Measurements from ENCODE around the gene ST7.

ST7 gene

GRCh38 chr7:116988363-116988989 is 35.2 kb downstream of the ST7 start:
- ATAC-seq (replicated peaks; ENCODE audit: extremely low read depth, poor library complexity, severe bottlenecking), result no peak

GRCh38 chr7:116990056-116990455 is 36.8 kb downstream of the ST7 start:
- H3K4me1 Mint-ChIP-seq, result peaks cover 6% of the 10 kb centered on the region
- H3K27ac Mint-ChIP-seq (ENCODE audit: low read depth), result no peak overlapping the region
- no peak overlapping the region for H3K4me3 Mint-ChIP-seq
- ATAC-seq (replicated peaks; ENCODE audit: extremely low read depth, poor library complexity, severe bottlenecking) (no peak), DNase-seq (ENCODE audit: low spot score in 2 of 2) (no peak)
- H3K27me3 Mint-ChIP-seq, result no peaks in the 10 kb centered on the region
- H3K36me3 Mint-ChIP-seq (ENCODE audit: insufficient read depth), result peaks cover 2% of the 10 kb centered on the region
- H3K9me3 Mint-ChIP-seq, result no peaks in the 10 kb centered on the region

More at GRCh38 chr7:116988363-116988989, 35.2 kb downstream of the ST7 start:
- Mint-ChIP-seq H3K36me3 (ENCODE audit: insufficient read depth) (peaks cover 2% of the 10 kb centered on the region), H3K4me3 (no peak overlapping the region), H3K27me3 (no peaks in the 10 kb centered on the region), H3K4me1 (peaks cover 6% of the 10 kb centered on the region), H3K27ac (ENCODE audit: low read depth) (no peak overlapping the region), H3K9me3 (no peaks in the 10 kb centered on the region)
- no peak for DNase-seq (ENCODE audit: low spot score in 2 of 2)

- Mint-ChIP-seq H3K27me3 (no peaks in the 10 kb centered on the region), H3K36me3 (ENCODE audit: insufficient read depth) (peaks cover 2% of the 10 kb centered on the region)
- no peak for DNase-seq (ENCODE audit: low spot score in 2 of 2)
Observed at GRCh38 chr7:116991233-116991632, 37.9 kb downstream of the ST7 start.

GRCh38 chr7:116994611-116995010 is 41.3 kb downstream of the ST7 start:
- ATAC-seq (replicated peaks; ENCODE audit: extremely low read depth, poor library complexity, severe bottlenecking), result no peak
- Mint-ChIP-seq H3K27me3 (no peaks in the 10 kb centered on the region), H3K4me1 (no peaks in the 10 kb centered on the region), H3K4me3 (no peak overlapping the region), H3K36me3 (ENCODE audit: insufficient read depth) (peaks cover 2% of the 10 kb centered on the region), H3K9me3 (no peaks in the 10 kb centered on the region), H3K27ac (ENCODE audit: low read depth) (no peak overlapping the region)
- DNase-seq (ENCODE audit: low spot score in 2 of 2), result no peak

More at GRCh38 chr7:116991233-116991632, 37.9 kb downstream of the ST7 start:
- H3K27ac Mint-ChIP-seq (ENCODE audit: low read depth), result no peak overlapping the region
- no peak overlapping the region for H3K4me3 Mint-ChIP-seq
- H3K9me3 Mint-ChIP-seq, result no peaks in the 10 kb centered on the region
- no peak for ATAC-seq (replicated peaks; ENCODE audit: extremely low read depth, poor library complexity, severe bottlenecking)
- H3K4me1 Mint-ChIP-seq, result peaks cover 1% of the 10 kb centered on the region

- Mint-ChIP-seq H3K9me3 (no peaks in the 10 kb centered on the region), H3K36me3 (ENCODE audit: insufficient read depth) (no peaks in the 10 kb centered on the region), H3K27ac (ENCODE audit: low read depth) (no peak overlapping the region), H3K4me1 (no peaks in the 10 kb centered on the region), H3K4me3 (no peak overlapping the region), H3K27me3 (no peaks in the 10 kb centered on the region)
- no peak for DNase-seq (ENCODE audit: low spot score in 2 of 2)
- ATAC-seq (replicated peaks; ENCODE audit: extremely low read depth, poor library complexity, severe bottlenecking), result no peak
Observed at GRCh38 chr7:116997972-116998371, 44.7 kb downstream of the ST7 start.

- DNase-seq (ENCODE audit: low spot score in 2 of 2), result no peak
Observed at GRCh38 chr7:116998567-116999175, 45.4 kb downstream of the ST7 start.

GRCh38 chr7:116999311-116999710 is 46.0 kb downstream of the ST7 start:
- Mint-ChIP-seq H3K27ac (ENCODE audit: low read depth) (no peak overlapping the region), H3K4me3 (no peak overlapping the region), H3K4me1 (no peaks in the 10 kb centered on the region), H3K27me3 (no peaks in the 10 kb centered on the region), H3K9me3 (no peaks in the 10 kb centered on the region), H3K36me3 (ENCODE audit: insufficient read depth) (no peaks in the 10 kb centered on the region)
- no peak for ATAC-seq (replicated peaks; ENCODE audit: extremely low read depth, poor library complexity, severe bottlenecking)
- no peak for DNase-seq (ENCODE audit: low spot score in 2 of 2)

More at GRCh38 chr7:116998567-116999175, 45.4 kb downstream of the ST7 start:
- no peaks in the 10 kb centered on the region for H3K27me3 Mint-ChIP-seq
- H3K9me3 Mint-ChIP-seq, result no peaks in the 10 kb centered on the region
- H3K4me3 Mint-ChIP-seq, result no peak overlapping the region
- H3K27ac Mint-ChIP-seq (ENCODE audit: low read depth), result no peak overlapping the region
- H3K36me3 Mint-ChIP-seq (ENCODE audit: insufficient read depth), result no peaks in the 10 kb centered on the region
- no peaks in the 10 kb centered on the region for H3K4me1 Mint-ChIP-seq
- ATAC-seq (replicated peaks; ENCODE audit: extremely low read depth, poor library complexity, severe bottlenecking), result no peak

GRCh38 chr7:117001283-117001682 is 48.0 kb downstream of the ST7 start:
- DNase-seq (ENCODE audit: low spot score in 2 of 2) (no peak), ATAC-seq (replicated peaks; ENCODE audit: extremely low read depth, poor library complexity, severe bottlenecking) (no peak)
- Mint-ChIP-seq H3K36me3 (ENCODE audit: insufficient read depth) (no peaks in the 10 kb centered on the region), H3K4me1 (peaks cover 4% of the 10 kb centered on the region), H3K9me3 (no peaks in the 10 kb centered on the region), H3K4me3 (no peak overlapping the region), H3K27ac (ENCODE audit: low read depth) (no peak overlapping the region), H3K27me3 (no peaks in the 10 kb centered on the region)

GRCh38 chr7:117004899-117005298 is 51.6 kb downstream of the ST7 start:
- peaks cover 3% of the 10 kb centered on the region for H3K36me3 Mint-ChIP-seq (ENCODE audit: insufficient read depth)
- H3K27me3 Mint-ChIP-seq, result no peaks in the 10 kb centered on the region
- H3K4me1 Mint-ChIP-seq, result peaks cover 29% of the 10 kb centered on the region
- no peak for ATAC-seq (replicated peaks; ENCODE audit: extremely low read depth, poor library complexity, severe bottlenecking)
- no peak for DNase-seq (ENCODE audit: low spot score in 2 of 2)
- no peak overlapping the region for H3K27ac Mint-ChIP-seq (ENCODE audit: low read depth)
- H3K4me3 Mint-ChIP-seq, result no peak overlapping the region
- H3K9me3 Mint-ChIP-seq, result no peaks in the 10 kb centered on the region

- H3K27ac Mint-ChIP-seq (ENCODE audit: low read depth), result no peak overlapping the region
- peaks cover 6% of the 10 kb centered on the region for H3K36me3 Mint-ChIP-seq (ENCODE audit: insufficient read depth)
- no peaks in the 10 kb centered on the region for H3K27me3 Mint-ChIP-seq
- H3K4me1 Mint-ChIP-seq, result peaks cover 35% of the 10 kb centered on the region
- no peak overlapping the region for H3K4me3 Mint-ChIP-seq
- DNase-seq (ENCODE audit: low spot score in 2 of 2) (no peak), ATAC-seq (replicated peaks; ENCODE audit: extremely low read depth, poor library complexity, severe bottlenecking) (no peak)
- H3K9me3 Mint-ChIP-seq, result no peaks in the 10 kb centered on the region
Observed at GRCh38 chr7:117005449-117005848, 52.1 kb downstream of the ST7 start.

GRCh38 chr7:117006907-117007684 is 53.8 kb downstream of the ST7 start:
- no peak overlapping the region for H3K4me3 Mint-ChIP-seq
- ATAC-seq (replicated peaks; ENCODE audit: extremely low read depth, poor library complexity, severe bottlenecking), result no peak
- no peak overlapping the region for H3K27ac Mint-ChIP-seq (ENCODE audit: low read depth)

GRCh38 chr7:117008118-117008885 is 55.0 kb downstream of the ST7 start:
- Mint-ChIP-seq H3K27ac (ENCODE audit: low read depth) (no peak overlapping the region), H3K4me1 (peaks cover 50% of the 10 kb centered on the region), H3K36me3 (ENCODE audit: insufficient read depth) (peaks cover 6% of the 10 kb centered on the region), H3K9me3 (no peaks in the 10 kb centered on the region), H3K4me3 (no peak overlapping the region), H3K27me3 (no peaks in the 10 kb centered on the region)
- no peak for DNase-seq (ENCODE audit: low spot score in 2 of 2)
- ATAC-seq (replicated peaks; ENCODE audit: extremely low read depth, poor library complexity, severe bottlenecking), result no peak

More at GRCh38 chr7:117006907-117007684, 53.8 kb downstream of the ST7 start:
- peaks cover 50% of the 10 kb centered on the region for H3K4me1 Mint-ChIP-seq
- no peaks in the 10 kb centered on the region for H3K9me3 Mint-ChIP-seq
- no peaks in the 10 kb centered on the region for H3K27me3 Mint-ChIP-seq
- H3K36me3 Mint-ChIP-seq (ENCODE audit: insufficient read depth), result peaks cover 6% of the 10 kb centered on the region
- DNase-seq (ENCODE audit: low spot score in 2 of 2), result no peak

Data from central memory CD8-positive, alpha-beta T cell (primary cell).